K562 (cell line): ENCODE measurements around the gene TFRC. TPM values are rescaled to one million over a fixed set of nuclear protein-coding genes. Genes with fewer than 3 reads are reported as not detected.

Experiments
- BCL6 ChIP-seq: fragments of 250-450 bp; sonication (Bioruptor Pico); IDR thresholded peaks from 2 replicates; pipeline ENCODE4 v1.4.0; 2020
- ETV1 ChIP-seq: fragments of 450-650 bp; conservative IDR thresholded peaks from 2 replicates; pipeline ENCODE4 v1.6.1; 2016; ENCODE audit warnings: missing genetic modification characterization, control low read depth, low read depth, missing compliant biosample characterization
- FOXJ2 ChIP-seq: fragments of 200-800 bp; sonication (Bioruptor generic); IDR thresholded peaks from 2 replicates; pipeline ENCODE4 v1.6.1; 2016; ENCODE audit warnings: missing genetic modification characterization, missing compliant biosample characterization
- HMG20B ChIP-seq: fragments of 250-450 bp; sonication (Bioruptor Pico); IDR thresholded peaks from 2 replicates; pipeline ENCODE4 v1.5.0; 2021; ENCODE audit warnings: mild to moderate bottlenecking
- HNRNPL ChIP-seq: fragments of 200-400 bp; formaldehyde crosslinking; IDR thresholded peaks from 2 replicates; pipeline ENCODE4 v1.6.1; 2017; ENCODE audit warnings: low read depth, mild to moderate bottlenecking, low read length
- JUND ChIP-seq, 2 experiments: IDR thresholded peaks; 2 replicates in 1 of 2; 3 replicates in 1 of 2; pipeline ENCODE4 v1.6.1; 2011; ENCODE audit warnings: borderline replicate concordance in 2 of 2, low read depth in 2 of 2, low read length in 2 of 2, improper control_type of control experiment in 1 of 2, missing biosample characterization in 1 of 2, missing genetic modification characterization in 1 of 2, missing genetic modification reagents in 1 of 2
- NR4A1 ChIP-seq, 2 experiments: fragments of 250-450 bp in 1 of 2; fragments of 450-650 bp in 1 of 2; sonication (Bioruptor Pico) in 1 of 2; IDR thresholded peaks; 2 replicates each; pipeline versions ENCODE4 v1.4.0 to v1.6.1; 2016 to 2020; ENCODE audit warnings: mild to moderate bottlenecking in 2 of 2, missing compliant biosample characterization in 1 of 2, missing genetic modification characterization in 1 of 2, moderate library complexity in 1 of 2
- PRDM10 ChIP-seq: fragments of 450-650 bp; IDR thresholded peaks from 2 replicates; pipeline ENCODE4 v1.6.1; 2018; ENCODE audit not compliant: partially characterized antibody
- RFX1 ChIP-seq: fragments of 450-650 bp; IDR thresholded peaks from 2 replicates; pipeline ENCODE4 v1.6.1; 2016; ENCODE audit warnings: mild to moderate bottlenecking, moderate library complexity
- SMARCA5 ChIP-seq: fragments of 450-650 bp; IDR thresholded peaks from 2 replicates; pipeline ENCODE4 v1.6.1; 2016
- TBL1XR1 ChIP-seq, 2 experiments: IDR thresholded peaks; 2 replicates each; pipeline ENCODE4 v1.6.1; 2012; ENCODE audit warnings: improper control_type of control experiment in 2 of 2, low read length in 2 of 2, mild to moderate bottlenecking in 1 of 2
- TFE3 ChIP-seq: fragments of 450-650 bp; formaldehyde crosslinking; IDR thresholded peaks from 2 replicates; pipeline ENCODE4 v1.4.0; 2020; ENCODE audit warnings: mild to moderate bottlenecking, mixed read lengths
- ZC3H4 ChIP-seq: sonication (generic); formaldehyde crosslinking; IDR thresholded peaks from 2 replicates; pipeline ENCODE4 v1.9.0; 2021; ENCODE audit warnings: missing genetic modification reagents, borderline replicate concordance
- ZNF146 ChIP-seq: IDR thresholded peaks from one replicate; pipeline ENCODE4 v1.6.1; 2018; ENCODE audit warnings: missing compliant biosample characterization; ENCODE audit not compliant: unreplicated experiment
- ZNF263 ChIP-seq: sonication (generic); formaldehyde crosslinking; IDR thresholded peaks from 2 replicates; pipeline ENCODE4 v1.8.0; 2022; ENCODE audit warnings: mild to moderate bottlenecking, missing genetic modification reagents, borderline replicate concordance
- polyA plus RNA-seq, 8 experiments: library from polyadenylated mRNA; depleted of rRNA in 4 of 8; stranded (reverse) in 5 of 8; unstranded in 3 of 8; fragments of >200 nt; fragmentation: Nextera tagmentation in 2 of 8; fragmentation: Illumina TruSeq in 1 of 8; extraction: Ambion mirVana in 2 of 8; extraction: Trizol in 1 of 8; gene quantifications; 2 replicates each; pipeline versions ENCODE4 v1.2.1 to v1.2.3, GENCODE V29; 2011 to 2014; ENCODE audit warnings: inconsistent platforms in 1 of 8, missing spikeins in 1 of 8
- total RNA-seq, 7 experiments: library from RNA; depleted of rRNA in 6 of 7; stranded (reverse); fragments of >200 nt in 6 of 7; fragmentation: Illumina TruSeq in 2 of 7; extraction: Trizol in 2 of 7; gene quantifications; 2 replicates each; pipeline versions ENCODE4 v1.2.1 to v1.2.3, GENCODE V29; 2011 to 2021; ENCODE audit warnings: low replicate concordance in 1 of 7
- TF ChIP-seq, protein P1 (sequence below): sonication (generic); formaldehyde crosslinking; IDR thresholded peaks from 2 replicates; pipeline ENCODE4 v1.8.1; 2022; ENCODE audit warnings: missing genetic modification reagents

The TFRC gene
- total and polyA plus RNA-seq, 9 of the 15 experiments (the other 6 are each of a cell fraction or from before 2014, with no cell fraction given) = 149 to 679 (median 332) TPM

DNA sequence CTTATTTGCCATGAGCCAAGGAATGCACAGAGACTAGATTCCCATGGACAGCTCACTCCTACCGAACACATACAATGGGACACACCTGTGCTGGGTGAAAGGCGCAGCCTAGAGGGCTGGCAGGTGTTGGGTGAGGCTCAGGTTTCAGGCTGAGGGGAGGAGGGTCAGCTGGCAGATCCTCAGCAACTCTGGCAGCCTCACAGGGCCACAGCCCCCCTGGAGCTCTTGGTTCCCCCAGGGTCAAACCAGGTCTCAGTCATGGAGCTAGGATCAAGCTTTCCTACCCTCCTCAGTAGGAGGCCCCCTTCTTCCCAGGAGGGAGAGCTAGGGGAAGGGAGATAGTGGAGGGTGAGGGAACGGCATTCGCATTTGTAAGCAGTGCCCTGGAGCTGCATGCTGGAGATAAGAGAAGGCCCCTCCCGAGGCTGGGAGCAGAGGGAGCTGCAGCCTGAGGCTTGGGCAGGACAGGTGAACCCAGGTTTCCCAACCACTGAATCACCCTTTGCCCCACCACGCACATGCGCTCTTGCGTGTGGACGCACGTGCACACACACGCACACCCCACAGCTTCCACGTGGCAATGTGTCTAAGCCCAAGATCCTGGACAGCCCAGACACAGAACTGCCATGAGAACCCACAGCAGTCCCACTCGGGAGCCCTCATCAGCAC is 26.3 kb upstream of the TFRC start (continued):
- no peak for TF ChIP-seq HNRNPL
- no peak for TF ChIP-seq TFE3 (CRISPR knock-in tag)
- peak; percentile 73 to 79; a peak in 3 of 4 replicates for TF ChIP-seq TBL1XR1 (IDR thresholded peaks at IDR 0.05; ENCODE audit: low read length in 2 of 2)
- TF ChIP-seq RFX1 = no peak
- no peak; the same call in 1 of the 2 replicates for TF ChIP-seq JUND (IDR thresholded peaks at IDR 0.05; ENCODE audit: borderline replicate concordance, low read depth, low read length)
- peak; percentile 82; the same call in 2 of the 3 replicates for TF ChIP-seq JUND (tag; IDR thresholded peaks at IDR 0.05; ENCODE audit: borderline replicate concordance, low read depth, low read length)
- no peak for TF ChIP-seq FOXJ2
- no peak for TF ChIP-seq BCL6 (CRISPR knock-in tag)
- TF ChIP-seq HMG20B (CRISPR knock-in tag) = no peak
- no peak for TF ChIP-seq ZNF146 (CRISPR knock-in tag)
- TF ChIP-seq NR4A1 (CRISPR knock-in tag; IDR thresholded peaks at IDR 0.05) = no peak
- peak; percentile 94 for TF ChIP-seq NR4A1 (tag; IDR thresholded peaks at IDR 0.05)
- 0 out of 2 replicates have a peak, but pooled peaks have one; percentile 33 for TF ChIP-seq ETV1
- TF ChIP-seq ZC3H4 = no peak
- TF ChIP-seq, protein P1, sequence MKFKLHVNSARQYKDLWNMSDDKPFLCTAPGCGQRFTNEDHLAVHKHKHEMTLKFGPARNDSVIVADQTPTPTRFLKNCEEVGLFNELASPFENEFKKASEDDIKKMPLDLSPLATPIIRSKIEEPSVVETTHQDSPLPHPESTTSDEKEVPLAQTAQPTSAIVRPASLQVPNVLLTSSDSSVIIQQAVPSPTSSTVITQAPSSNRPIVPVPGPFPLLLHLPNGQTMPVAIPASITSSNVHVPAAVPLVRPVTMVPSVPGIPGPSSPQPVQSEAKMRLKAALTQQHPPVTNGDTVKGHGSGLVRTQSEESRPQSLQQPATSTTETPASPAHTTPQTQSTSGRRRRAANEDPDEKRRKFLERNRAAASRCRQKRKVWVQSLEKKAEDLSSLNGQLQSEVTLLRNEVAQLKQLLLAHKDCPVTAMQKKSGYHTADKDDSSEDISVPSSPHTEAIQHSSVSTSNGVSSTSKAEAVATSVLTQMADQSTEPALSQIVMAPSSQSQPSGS = no peak
- TF ChIP-seq ZNF263 (CRISPR knock-in tag) = peak; percentile 44; the same call in 1 of the 2 replicates
- no peak for TF ChIP-seq SMARCA5
- peak; percentile 14 for TF ChIP-seq PRDM10
